Neural progenitor cell (in vitro differentiated cells): ENCODE data around the gene DHRS9.

ENCODE experiments used
- EZH2 ChIP-seq: fragments of 200-600 bp; sonication (generic); IDR thresholded peaks from 2 replicates; pipeline ENCODE4 v1.6.1; 2017; ENCODE audit warnings: antibody characterized with exemption, mild to moderate bottlenecking, moderate library complexity
- EZH2phosphoT487 ChIP-seq: fragments of 200-600 bp; sonication (generic); IDR thresholded peaks from 2 replicates; pipeline ENCODE4 v1.6.1; 2017; ENCODE audit warnings: antibody characterized with exemption
- TF ChIP-seq, protein P1 (sequence below): fragments of 200-600 bp; sonication (generic); IDR thresholded peaks from 2 replicates; pipeline ENCODE4 v1.5.1; 2017; ENCODE audit warnings: antibody characterized with exemption, mild to moderate bottlenecking

DNA sequence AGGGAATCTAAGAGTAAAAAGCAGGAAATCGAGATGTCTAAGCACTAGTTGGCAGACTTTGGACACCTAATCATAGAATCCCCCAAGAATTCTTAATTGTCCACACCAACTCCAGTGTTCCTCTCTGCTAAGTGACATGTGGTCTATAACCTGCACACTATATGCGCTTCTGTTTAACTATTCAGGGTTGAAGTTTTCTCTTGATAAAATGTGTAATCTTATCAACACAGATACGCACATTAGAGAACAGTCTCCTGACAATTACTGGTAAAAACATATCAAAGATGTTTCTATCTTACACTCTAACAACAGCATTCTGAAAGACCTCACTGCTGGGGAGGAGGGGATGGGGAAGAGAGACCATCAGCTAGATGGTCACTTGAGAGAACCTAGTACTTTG lies 42.1 kb upstream of the DHRS9 start:
- TF ChIP-seq, protein P1, sequence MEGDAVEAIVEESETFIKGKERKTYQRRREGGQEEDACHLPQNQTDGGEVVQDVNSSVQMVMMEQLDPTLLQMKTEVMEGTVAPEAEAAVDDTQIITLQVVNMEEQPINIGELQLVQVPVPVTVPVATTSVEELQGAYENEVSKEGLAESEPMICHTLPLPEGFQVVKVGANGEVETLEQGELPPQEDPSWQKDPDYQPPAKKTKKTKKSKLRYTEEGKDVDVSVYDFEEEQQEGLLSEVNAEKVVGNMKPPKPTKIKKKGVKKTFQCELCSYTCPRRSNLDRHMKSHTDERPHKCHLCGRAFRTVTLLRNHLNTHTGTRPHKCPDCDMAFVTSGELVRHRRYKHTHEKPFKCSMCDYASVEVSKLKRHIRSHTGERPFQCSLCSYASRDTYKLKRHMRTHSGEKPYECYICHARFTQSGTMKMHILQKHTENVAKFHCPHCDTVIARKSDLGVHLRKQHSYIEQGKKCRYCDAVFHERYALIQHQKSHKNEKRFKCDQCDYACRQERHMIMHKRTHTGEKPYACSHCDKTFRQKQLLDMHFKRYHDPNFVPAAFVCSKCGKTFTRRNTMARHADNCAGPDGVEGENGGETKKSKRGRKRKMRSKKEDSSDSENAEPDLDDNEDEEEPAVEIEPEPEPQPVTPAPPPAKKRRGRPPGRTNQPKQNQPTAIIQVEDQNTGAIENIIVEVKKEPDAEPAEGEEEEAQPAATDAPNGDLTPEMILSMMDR: no peak
- TF ChIP-seq EZH2phosphoT487 (no peak), EZH2 (no peak)
